GM21526 (cell line): Measurements from ENCODE around the gene CADPS.

Source experiments
- ATAC-seq: cut with Tn5 transposase; IDR thresholded peaks from one replicate; pipeline ENCODE4 v1.9.1; 2021; ENCODE audit warnings: moderate library complexity; ENCODE audit not compliant: unreplicated experiment, low FRiP score

The CADPS gene

GRCh38 chr3:62700357-62700756, 174.9 kb downstream of the CADPS start:
- ATAC-seq: no peak

- ATAC-seq: no peak
Observed at GRCh38 chr3:62699728-62700127, 175.5 kb downstream of the CADPS start.

GRCh38 chr3:62696011-62696410, 179.2 kb downstream of the CADPS start:
- ATAC-seq: no peak

- no peak for ATAC-seq
Observed at GRCh38 chr3:62688812-62689211, 186.4 kb downstream of the CADPS start.

GRCh38 chr3:62688050-62688449, 187.2 kb downstream of the CADPS start:
- no peak for ATAC-seq

GRCh38 chr3:62686503-62687294, 188.5 kb downstream of the CADPS start:
- ATAC-seq: no peak

- ATAC-seq: no peak
Observed at GRCh38 chr3:62682826-62683225, 192.4 kb downstream of the CADPS start.

GRCh38 chr3:62679988-62680387, 195.2 kb downstream of the CADPS start:
- ATAC-seq: no peak

- no peak for ATAC-seq
Observed at GRCh38 chr3:62678841-62679240, 196.4 kb downstream of the CADPS start.

- no peak for ATAC-seq
Observed at GRCh38 chr3:62677926-62678325, 197.3 kb downstream of the CADPS start.

- no peak for ATAC-seq
Observed at GRCh38 chr3:62676689-62677271, 198.4 kb downstream of the CADPS start.

- ATAC-seq: no peak
Observed at GRCh38 chr3:62675492-62675891, 199.7 kb downstream of the CADPS start.

- ATAC-seq: no peak
Observed at GRCh38 chr3:62672988-62673313, 202.3 kb downstream of the CADPS start.

- ATAC-seq: no peak
Observed at GRCh38 chr3:62672270-62672987, 202.8 kb downstream of the CADPS start.

- ATAC-seq: no peak
Observed at GRCh38 chr3:62670351-62670750, 204.9 kb downstream of the CADPS start.

GRCh38 chr3:62669161-62669560, 206.1 kb downstream of the CADPS start:
- ATAC-seq: no peak

- ATAC-seq: peak; percentile 47
Observed at GRCh38 chr3:62667714-62668113, 207.5 kb downstream of the CADPS start.

GRCh38 chr3:62665627-62666437, 209.4 kb downstream of the CADPS start:
- peak; percentile 85 for ATAC-seq

- ATAC-seq: no peak
Observed at GRCh38 chr3:62662677-62663076, 212.5 kb downstream of the CADPS start.

- no peak for ATAC-seq
Observed at GRCh38 chr3:62659660-62660059, 215.6 kb downstream of the CADPS start.

- ATAC-seq: no peak
Observed at GRCh38 chr3:62655691-62656063, 219.5 kb downstream of the CADPS start.
